Activated CD8-positive, alpha-beta memory T cell treated with anti-CD3 and anti-CD28 coated beads for 1 hour (primary cell): ENCODE measurements around the gene AGMAT.

Experiments
- DNase-seq, 2 donors: peaks; one replicate each; pipeline ENCODE4 v3.0.0-alpha.2; 2020; ENCODE audit warnings: low read depth in 1 of 2; ENCODE audit errors: extremely low read depth in 1 of 2

AGMAT gene

DNA sequence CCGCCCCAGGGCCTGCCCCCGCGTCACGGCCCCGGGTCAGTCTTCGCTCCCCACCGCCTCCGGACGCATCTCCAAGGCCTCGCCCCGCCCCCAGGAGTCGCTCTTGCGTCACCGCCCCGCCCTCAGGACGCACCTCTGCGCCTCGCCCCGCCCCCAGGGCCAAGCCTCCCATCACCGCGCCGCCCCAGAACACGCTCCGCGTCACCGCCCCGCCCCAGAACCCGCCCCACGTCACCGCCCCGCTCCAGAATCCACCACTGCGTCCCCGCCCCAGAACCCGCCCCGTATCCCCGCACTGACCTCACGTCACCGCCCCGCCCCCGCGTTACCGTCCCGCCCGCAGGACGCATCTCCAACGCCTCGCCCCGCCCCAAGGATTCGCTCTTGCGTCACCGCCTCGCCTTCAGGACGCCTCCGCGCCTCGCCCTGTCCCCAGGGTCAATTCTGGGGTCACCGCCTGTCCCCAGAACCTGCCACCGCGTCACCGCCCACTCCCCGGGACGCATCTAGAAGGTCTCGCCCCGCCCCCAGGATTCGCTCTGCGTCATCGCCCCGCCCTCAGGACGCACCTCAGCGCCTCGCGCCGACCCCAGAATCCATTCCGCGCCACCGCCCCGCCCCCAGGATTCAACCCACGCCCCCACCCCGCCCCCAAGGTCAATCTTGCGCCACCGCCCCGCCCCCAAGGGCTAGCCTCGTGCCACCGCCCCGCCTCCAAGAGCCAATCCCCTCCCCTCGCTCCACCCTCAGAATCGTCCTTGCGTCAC is 60.4 kb downstream of the AGMAT start:
- peak; percentile 99 to 100 for DNase-seq

DNA sequence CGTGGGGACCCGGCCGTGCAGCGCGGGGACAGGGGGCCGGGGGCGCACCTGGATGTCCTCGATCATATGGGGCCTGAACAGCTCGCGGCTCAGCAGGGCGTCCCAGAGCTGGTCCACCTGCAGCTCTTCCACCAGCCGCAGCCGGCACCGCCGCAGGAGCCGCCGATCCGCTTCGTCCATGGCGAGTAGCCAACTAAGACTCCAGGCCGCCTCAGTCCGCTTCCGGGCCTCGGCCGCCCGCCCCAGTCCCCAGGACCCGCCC is 60.9 kb downstream of the AGMAT start, which contains the start of gene CASP9:
Gene CASP9, minus strand, starts transcription at position 195 of the 262 bp plus-strand sequence. Its CDS starts 15 bp downstream, at position 180.
- no peak for DNase-seq

DNA sequence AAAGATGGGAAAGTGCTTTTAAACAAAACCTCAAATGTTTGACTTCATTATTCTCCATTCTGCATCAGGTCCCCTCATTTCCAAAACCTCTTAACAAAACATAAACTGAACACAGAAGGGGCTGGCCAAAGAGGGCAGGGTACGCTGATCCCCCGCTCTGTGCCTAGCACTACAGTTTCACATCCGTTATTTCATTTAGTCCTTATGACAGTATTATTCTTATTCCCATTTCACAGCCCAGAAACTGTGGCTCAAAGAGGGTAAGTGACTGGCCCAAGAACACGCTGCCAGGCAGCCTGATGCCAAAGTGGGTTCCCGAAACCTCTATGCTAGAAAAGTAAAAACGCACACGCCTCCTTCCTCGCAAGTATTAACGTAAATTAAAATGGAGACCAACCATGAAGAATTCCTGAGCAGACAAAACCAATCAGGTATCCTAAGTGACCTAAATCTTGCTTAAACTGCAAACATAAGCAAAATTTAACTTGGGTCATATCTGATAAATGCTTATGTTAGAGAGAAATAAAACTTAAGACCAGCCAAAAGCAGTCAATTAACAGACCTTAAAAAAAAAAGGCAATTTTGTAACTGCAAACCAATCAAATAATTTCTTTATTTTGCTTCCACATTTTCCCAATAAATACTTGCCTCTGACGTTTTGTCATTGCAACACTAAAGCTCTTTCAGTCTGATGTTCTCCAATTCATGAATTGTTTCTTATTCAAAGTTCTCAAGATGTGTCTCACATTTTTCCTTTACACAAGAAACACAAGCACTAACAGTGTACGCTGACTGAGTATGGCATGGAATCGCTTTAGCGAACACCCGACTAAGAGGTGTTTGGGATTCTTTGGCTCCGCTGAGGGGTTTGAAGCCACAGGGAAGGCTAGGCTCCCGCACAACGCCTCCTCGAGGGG is 61.5 kb downstream of the AGMAT start:
- no peak for DNase-seq

DNA sequence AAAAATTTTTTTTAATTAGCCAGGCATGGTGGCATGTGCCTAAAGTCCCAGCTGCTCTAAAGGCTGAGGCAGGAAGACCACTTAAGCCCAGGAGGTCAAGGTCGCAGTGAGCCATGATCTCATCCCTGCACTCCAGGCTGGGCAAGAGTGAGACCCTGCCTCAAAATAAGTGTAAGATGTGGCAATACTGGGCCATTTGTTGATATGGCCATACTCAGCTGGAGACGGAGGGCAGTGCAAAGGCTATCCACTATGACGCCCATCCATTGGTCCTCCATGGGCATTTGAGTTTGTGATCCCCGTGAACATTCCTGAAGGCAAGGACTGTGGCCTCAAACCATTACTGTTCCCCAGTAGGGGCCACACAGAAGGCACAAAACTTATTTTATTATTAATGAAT is 62.3 kb downstream of the AGMAT start:
- no peak for DNase-seq
